Heart left ventricle (tissue), 16 donors: Measurements from ENCODE around the gene FXR2. TPM values are rescaled to one million over a fixed set of nuclear protein-coding genes. Genes with fewer than 3 reads are reported as not detected.
A peak's percentile ranks its signal among the peaks of the same experiment; 100 is the strongest.

Experiments
- ATAC-seq, 4 donors: fragments of 200-7000 bp; cut with Tn5 transposase; one replicate each; pipeline ENCODE4 v1.9.1; 2020 to 2022; ENCODE audit warnings: moderate library complexity in 4 of 4, mild to moderate bottlenecking in 3 of 4, moderate number of reproducible peaks in 1 of 4
- DNase-seq, 5 donors: peaks; one replicate each; pipeline ENCODE4 v3.0.0-alpha.2; 2020
- H3K27ac ChIP-seq, 12 donors: fragments of 200-600 bp; sonication (generic) in 4 of 12; one replicate each; pipeline versions ENCODE4 v1.5.0 to v1.8.0; 2016 to 2022; ENCODE audit warnings: mild to moderate bottlenecking in 2 of 12
- H3K27me3 ChIP-seq, 9 donors: fragments of 200-600 bp; sonication (generic) in 2 of 9; one replicate each; pipeline versions ENCODE4 v1.5.1 to v1.8.0; 2016 to 2022; ENCODE audit warnings: mild to moderate bottlenecking in 3 of 9
- H3K36me3 ChIP-seq, 9 donors: fragments of 200-600 bp; sonication (generic) in 2 of 9; one replicate each; pipeline versions ENCODE4 v1.5.0 to v1.8.0; 2018 to 2022; ENCODE audit warnings: mild to moderate bottlenecking in 2 of 9
- H3K4me1 ChIP-seq, 12 donors: fragments of 200-600 bp; sonication (generic) in 4 of 12; one replicate each; pipeline versions ENCODE4 v1.5.0 to v1.8.0; 2016 to 2022; ENCODE audit warnings: mild to moderate bottlenecking in 3 of 12
- H3K4me3 ChIP-seq, 12 donors: fragments of 200-600 bp; sonication (generic) in 4 of 12; one replicate each; pipeline versions ENCODE4 v1.5.0 to v1.8.0; 2017 to 2022; ENCODE audit warnings: mild to moderate bottlenecking in 9 of 12, moderate library complexity in 4 of 12
- H3K9me3 ChIP-seq, 12 donors: fragments of 200-600 bp; sonication (generic) in 4 of 12; one replicate each; pipeline versions ENCODE4 v1.5.0 to v1.8.0; 2016 to 2022; ENCODE audit warnings: mild to moderate bottlenecking in 1 of 12
- CTCF ChIP-seq, 12 donors: fragments of 200-600 bp; sonication (generic) in 4 of 12; IDR thresholded peaks; one replicate each; pipeline versions ENCODE4 v1.5.0 to v1.8.0; 2018 to 2022; ENCODE audit warnings: antibody characterized with exemption in 12 of 12, mild to moderate bottlenecking in 5 of 12
- POLR2A ChIP-seq, 2 donors: fragments of 450-650 bp; IDR thresholded peaks; one replicate each; pipeline ENCODE4 v1.6.1; 2017; ENCODE audit warnings: antibody characterized with exemption in 2 of 2, mild to moderate bottlenecking in 2 of 2, moderate library complexity in 2 of 2
- WGBS, 4 donors: extraction: QIAGEN DNeasy Blood & Tissue Kit in 2 of 4; methylation state at CpG; one replicate each; pipeline versions ENCODE4 v1.1.5 to v1.1.7; 2013 to 2018; 5-methylcytosine and 5-hydroxymethylcytosine counted together
- intact Hi-C, 10 donors: fragments of 100-400 bp; cut with DNase I; formaldehyde crosslinking; loops; one replicate each; pipeline versions ENCODE4 v1.11.1 to v1.14.2; 2022
- polyA plus RNA-seq, 2 donors: library from polyadenylated mRNA; stranded (reverse); fragments of 200-250 nt; gene quantifications; one replicate each; pipeline ENCODE4 v1.2.3, GENCODE V29; 2013
- total RNA-seq, 9 donors: library from RNA; depleted of rRNA in 2 of 9; stranded (reverse); fragments of >200 nt in 2 of 9; fragmentation: NEBNext Ultra II Directional in 3 of 9; extraction: Animal tissue kit (Norgen Biotek cat#: 25700) in 3 of 9; gene quantifications; one replicate each; pipeline versions ENCODE4 v1.1.0 to v1.2.4, GENCODE V29; 2016 to 2023
- donor health status: ischemic (EF 13 %, LVEDD 7.1; RV severe dilation, severe dysfunction).
- donor health status: healthy with polysubstance abuse.
- donor health status: DM: no; HTN: yes; CAD: no.
- donor health status: DM: no; HTN: no; CAD: no.
- donor health status: ischemic (EF 25% LVEDD 6.9; RV normal size, moderate dysfunction).
- donor health status: ischemic (EF 25% LVEDD 5.7; RV mildly dilated, moderate dysfunction).
- donor health status: healthy.
- donor health status: DM: yes; HTN: yes; CAD: no.
- donor health status: ischemic (EF 35%, LVEDD 5.7; RV mildly dilated, moderate dysfunction).
- donor health status: nonischemic (EF 11% LVEDD 7.7; RV severe dilation, severe dysfunction).
- donor health status: DM: yes; HTN: yes; CAD: no.
- donor health status: PGD.
- donor health status: ischemic (EF 29% LVEDD 5.4; RV normal size, mild dysfunction).
- donor health status: nonischemic (EF 23%, LVEDD 6.1; RV moderate dilation, normal function).

The FXR2 gene
- total and polyA plus RNA-seq, 11 donors, result 68.0 to 123 (median 98.6) TPM

- intact Hi-C loops, result loop anchor here in 4 of 10 donors (10.0 kb wide), 4 partner anchors 223 to 343 kb away; partner anchors contain the start of genes CTDNEP1 (in 1 of the 4), DVL2 (in 1 of the 4), ELP5 (in 1 of the 4) and GABARAP (in 1 of the 4)
- H3K9me3 ChIP-seq, result no peaks in the 10 kb centered on the region
- 76 to 78% (median 77%) methylated on average over 16 to 17 of the region's 17 CpGs for WGBS, 4 donors
- peak overlapping the region in 1 of 12 donors; percentile 96 for H3K27ac ChIP-seq
- H3K27me3 ChIP-seq, result no peaks in the 10 kb centered on the region
- DNase-seq (no peak), ATAC-seq (no peak)
- peaks cover 8 to 71% (median 53%) of the 10 kb centered on the region in 9 donors for H3K36me3 ChIP-seq
- peak overlapping the region in 1 of 12 donors; percentile 69 for H3K4me3 ChIP-seq
- H3K4me1 ChIP-seq, result peaks cover 12 to 82% (median 41%) of the 10 kb centered on the region in 12 donors
- no peak for TF ChIP-seq CTCF (IDR thresholded peaks at IDR 0.05)
- no peak for TF ChIP-seq POLR2A (IDR thresholded peaks at IDR 0.05)
Measured at GRCh38 chr17:7577327-7578199, 37.1 kb downstream of the FXR2 start.

- Histone ChIP-seq H3K27me3 (no peaks in the 10 kb centered on the region), H3K27ac (no peak overlapping the region), H3K4me3 (no peak overlapping the region), H3K9me3 (no peaks in the 10 kb centered on the region), H3K36me3 (peaks cover 8 to 70% (median 54%) of the 10 kb centered on the region in 9 donors), H3K4me1 (peaks cover 9 to 79% (median 41%) of the 10 kb centered on the region in 12 donors)
- intact Hi-C loops, result loop anchor here in 4 of 10 donors (10.0 kb wide), 4 partner anchors 222 to 342 kb away; partner anchors contain the start of genes CTDNEP1 (in 1 of the 4), DVL2 (in 1 of the 4), ELP5 (in 1 of the 4) and GABARAP (in 1 of the 4)
- TF ChIP-seq CTCF (IDR thresholded peaks at IDR 0.05) (no peak), POLR2A (IDR thresholded peaks at IDR 0.05) (no peak)
- WGBS, 4 donors, result 76 to 86% (median 79%) methylated on average over 14 of the region's 14 CpGs
- no peak for DNase-seq
- ATAC-seq, result no peak
Measured at GRCh38 chr17:7576432-7576937, 38.2 kb downstream of the FXR2 start.

- intact Hi-C loops, result loop anchor here in 4 of 10 donors (10.0 kb wide), 4 partner anchors 221 to 341 kb away; partner anchors contain the start of genes CTDNEP1 (in 1 of the 4), DVL2 (in 1 of the 4), ELP5 (in 1 of the 4) and GABARAP (in 1 of the 4)
- 50 to 79% (median 72%) methylated on average over 7 of the region's 7 CpGs for WGBS, 4 donors
- TF ChIP-seq POLR2A (IDR thresholded peaks at IDR 0.05), result no peak
- TF ChIP-seq CTCF (IDR thresholded peaks at IDR 0.05), result no peak
- Histone ChIP-seq H3K27me3 (no peaks in the 10 kb centered on the region), H3K27ac (peak overlapping the region in 1 of 12 donors; percentile 98), H3K9me3 (no peaks in the 10 kb centered on the region), H3K4me3 (peak overlapping the region in 1 of 12 donors; percentile 92), H3K4me1 (peaks cover 9 to 78% (median 43%) of the 10 kb centered on the region in 12 donors), H3K36me3 (peaks cover 8 to 72% (median 59%) of the 10 kb centered on the region in 9 donors)
- DNase-seq, result no peak
- no peak for ATAC-seq
Measured at GRCh38 chr17:7575959-7576358, 38.7 kb downstream of the FXR2 start.
